OCI-LY1 (cell line): Measurements from ENCODE around the gene EXD2.
"Not testable (repeated sequence)": the region's sequence is repeated elsewhere in the genome, so short reads cannot be mapped to it uniquely, and the experiment has no call there.

Experiments used
- H2AFZ ChIP-seq: fragments of 200-600 bp; sonication (generic), shearing (Covaris generic); 2 replicates; pipeline ENCODE4 v1.6.0; 2014; ENCODE audit warnings: antibody characterized with exemption, mild to moderate bottlenecking, low read length
- H3F3A ChIP-seq: fragments of 200-600 bp; sonication (generic), shearing (Covaris generic); 2 replicates; pipeline ENCODE4 v1.6.0; 2014; ENCODE audit warnings: mild to moderate bottlenecking, antibody characterized with exemption, low read length, moderate library complexity; ENCODE audit not compliant: insufficient read depth
- H3K27ac ChIP-seq: fragments of 200-600 bp; sonication (generic); 2 replicates; pipeline ENCODE4 v1.5.1; 2014; ENCODE audit warnings: low read length, mixed run types, mild to moderate bottlenecking, low read depth; ENCODE audit not compliant: poor library complexity, severe bottlenecking
- H3K27me3 ChIP-seq: fragments of 200-600 bp; sonication (generic); 2 replicates; pipeline ENCODE4 v1.6.0; 2014; ENCODE audit warnings: antibody characterized with exemption, mild to moderate bottlenecking, low read length, moderate library complexity; ENCODE audit not compliant: insufficient read depth
- H3K36me3 ChIP-seq: fragments of 200-600 bp; sonication (generic); 2 replicates; pipeline ENCODE4 v1.6.1; 2014; ENCODE audit warnings: mild to moderate bottlenecking, antibody characterized with exemption, low read length, moderate library complexity, mixed read lengths; ENCODE audit not compliant: insufficient read depth
- H3K4me1 ChIP-seq: fragments of 200-600 bp; sonication (generic); 2 replicates; pipeline ENCODE4 v1.5.1; 2014; ENCODE audit warnings: mild to moderate bottlenecking, low read length, moderate library complexity; ENCODE audit not compliant: insufficient read depth, severe bottlenecking
- H3K4me2 ChIP-seq: fragments of 200-600 bp; sonication (generic), shearing (Covaris generic); 2 replicates; pipeline ENCODE4 v1.6.1; 2014; ENCODE audit warnings: low read length
- H3K4me3 ChIP-seq: fragments of 200-600 bp; sonication (generic); 2 replicates; pipeline ENCODE4 v1.5.1; 2014; ENCODE audit warnings: low read length, low read depth, mild to moderate bottlenecking, mixed read lengths; ENCODE audit not compliant: poor library complexity, severe bottlenecking
- H3K79me2 ChIP-seq: fragments of 200-600 bp; shearing (Covaris generic); 2 replicates; pipeline ENCODE4 v1.6.1; 2016; ENCODE audit warnings: mixed run types, low read length, mixed read lengths; ENCODE audit not compliant: insufficient read depth
- H3K9ac ChIP-seq: fragments of 200-600 bp; sonication (generic), shearing (Covaris generic); 2 replicates; pipeline ENCODE4 v1.6.1; 2014; ENCODE audit warnings: mild to moderate bottlenecking, low read length, mixed read lengths
- H3K9me2 ChIP-seq: fragments of 200-600 bp; sonication (generic), shearing (Covaris generic); 2 replicates; pipeline ENCODE4 v1.6.1; 2014; ENCODE audit warnings: low read depth, mild to moderate bottlenecking, low read length, mixed read lengths
- H3K9me3 ChIP-seq: fragments of 200-600 bp; shearing (Covaris generic); 2 replicates; pipeline ENCODE4 v1.6.1; 2014; ENCODE audit warnings: low read length, mixed read lengths
- H4K20me1 ChIP-seq: fragments of 200-600 bp; sonication (generic), shearing (Covaris generic); 2 replicates; pipeline ENCODE4 v1.6.0; 2016; ENCODE audit warnings: mild to moderate bottlenecking, low read length; ENCODE audit not compliant: insufficient read depth
- EZH2 ChIP-seq: fragments of 200-600 bp; sonication (generic), shearing (Covaris generic); IDR thresholded peaks from 2 replicates; pipeline ENCODE4 v1.8.0; 2017; ENCODE audit warnings: borderline replicate concordance, mixed run types, mild to moderate bottlenecking, antibody characterized with exemption, low read length, moderate library complexity, mixed read lengths
- TF ChIP-seq, protein P1 (sequence below): fragments of 200-600 bp; sonication (generic), shearing (Covaris generic); IDR thresholded peaks from 2 replicates; pipeline ENCODE4 v1.5.1; 2017; ENCODE audit warnings: mild to moderate bottlenecking, antibody characterized with exemption, low read length, moderate library complexity, mixed read lengths

Gene EXD2

DNA sequence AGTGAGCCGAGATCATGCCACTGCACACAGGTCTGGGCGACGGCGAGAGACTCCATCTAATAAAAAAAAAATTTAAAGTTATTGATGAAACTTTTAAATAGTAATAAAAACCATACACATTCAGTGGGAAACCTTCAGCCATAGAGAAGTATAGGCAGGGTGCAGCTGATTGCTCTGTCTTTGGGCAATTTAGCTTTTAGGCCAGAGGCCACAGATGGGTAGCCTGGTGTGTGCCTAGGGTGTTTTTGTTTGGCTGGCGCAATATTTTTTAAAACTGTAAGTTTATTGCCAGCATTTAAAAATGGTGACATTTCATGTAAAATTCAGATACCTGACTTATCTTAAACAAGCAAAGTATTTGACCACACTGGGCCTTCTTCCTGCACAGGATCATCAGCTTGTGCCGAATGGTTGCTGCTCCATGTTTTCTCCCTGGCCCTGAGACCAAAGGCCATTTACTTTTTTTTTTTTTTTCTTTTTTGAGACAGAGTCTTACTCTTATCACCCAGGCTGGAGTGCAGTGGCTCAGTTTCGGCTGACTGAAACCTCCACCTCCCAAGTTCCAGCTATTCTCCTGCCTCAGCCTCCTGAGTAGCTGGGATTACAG, 16.2 kb downstream of the EXD2 start:
- Histone ChIP-seq H4K20me1 (no peaks in the 10 kb centered on the region), H2AFZ (no peak overlapping the region), H3K9me2 (no peaks in the 10 kb centered on the region), H3K27ac (no peak overlapping the region), H3K4me3 (no peak overlapping the region), H3K79me2 (no peaks in the 10 kb centered on the region), H3K4me2 (no peak overlapping the region), H3K36me3 (no peaks in the 10 kb centered on the region), H3K4me1 (no peaks in the 10 kb centered on the region), H3K9ac (no peak overlapping the region), H3K27me3 (no peaks in the 10 kb centered on the region), H3K9me3 (no peaks in the 10 kb centered on the region), H3F3A (no peaks in the 10 kb centered on the region)
- TF ChIP-seq, protein P1, sequence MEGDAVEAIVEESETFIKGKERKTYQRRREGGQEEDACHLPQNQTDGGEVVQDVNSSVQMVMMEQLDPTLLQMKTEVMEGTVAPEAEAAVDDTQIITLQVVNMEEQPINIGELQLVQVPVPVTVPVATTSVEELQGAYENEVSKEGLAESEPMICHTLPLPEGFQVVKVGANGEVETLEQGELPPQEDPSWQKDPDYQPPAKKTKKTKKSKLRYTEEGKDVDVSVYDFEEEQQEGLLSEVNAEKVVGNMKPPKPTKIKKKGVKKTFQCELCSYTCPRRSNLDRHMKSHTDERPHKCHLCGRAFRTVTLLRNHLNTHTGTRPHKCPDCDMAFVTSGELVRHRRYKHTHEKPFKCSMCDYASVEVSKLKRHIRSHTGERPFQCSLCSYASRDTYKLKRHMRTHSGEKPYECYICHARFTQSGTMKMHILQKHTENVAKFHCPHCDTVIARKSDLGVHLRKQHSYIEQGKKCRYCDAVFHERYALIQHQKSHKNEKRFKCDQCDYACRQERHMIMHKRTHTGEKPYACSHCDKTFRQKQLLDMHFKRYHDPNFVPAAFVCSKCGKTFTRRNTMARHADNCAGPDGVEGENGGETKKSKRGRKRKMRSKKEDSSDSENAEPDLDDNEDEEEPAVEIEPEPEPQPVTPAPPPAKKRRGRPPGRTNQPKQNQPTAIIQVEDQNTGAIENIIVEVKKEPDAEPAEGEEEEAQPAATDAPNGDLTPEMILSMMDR = no peak
- no peak for TF ChIP-seq EZH2

DNA sequence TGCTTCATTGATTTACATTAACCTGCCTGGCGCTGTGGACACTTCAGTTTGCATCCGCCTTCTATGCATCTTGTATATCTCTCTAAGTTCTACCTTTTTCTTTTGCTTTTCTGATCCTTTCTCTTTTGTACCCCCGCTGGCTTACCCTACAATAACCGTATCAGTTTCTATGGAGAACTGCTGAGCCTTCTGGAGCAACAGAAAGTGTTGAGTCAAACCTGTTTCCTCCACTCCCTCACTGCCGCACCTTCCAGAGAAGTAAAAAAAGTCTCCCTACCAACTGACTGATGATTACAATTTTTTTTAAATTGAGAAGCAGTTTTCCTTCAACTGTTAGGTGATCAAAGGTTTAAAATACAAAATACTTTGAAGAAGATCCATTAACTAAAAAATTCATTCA, 17.4 kb downstream of the EXD2 start:
- H3K4me3 ChIP-seq = no peak overlapping the region
- no peaks in the 10 kb centered on the region for H3K4me1 ChIP-seq
- no peaks in the 10 kb centered on the region for H4K20me1 ChIP-seq
- no peak overlapping the region for H3K9ac ChIP-seq
- no peaks in the 10 kb centered on the region for H3K79me2 ChIP-seq
- no peak overlapping the region for H2AFZ ChIP-seq
- H3K27me3 ChIP-seq = no peaks in the 10 kb centered on the region
- no peaks in the 10 kb centered on the region for H3K9me3 ChIP-seq
- no peak overlapping the region for H3K27ac ChIP-seq
- no peaks in the 10 kb centered on the region for H3K36me3 ChIP-seq
- TF ChIP-seq, protein P1 = no peak
- TF ChIP-seq EZH2 = no peak
- no peak overlapping the region for H3K4me2 ChIP-seq
- H3K9me2 ChIP-seq = no peaks in the 10 kb centered on the region
- H3F3A ChIP-seq = no peaks in the 10 kb centered on the region

DNA sequence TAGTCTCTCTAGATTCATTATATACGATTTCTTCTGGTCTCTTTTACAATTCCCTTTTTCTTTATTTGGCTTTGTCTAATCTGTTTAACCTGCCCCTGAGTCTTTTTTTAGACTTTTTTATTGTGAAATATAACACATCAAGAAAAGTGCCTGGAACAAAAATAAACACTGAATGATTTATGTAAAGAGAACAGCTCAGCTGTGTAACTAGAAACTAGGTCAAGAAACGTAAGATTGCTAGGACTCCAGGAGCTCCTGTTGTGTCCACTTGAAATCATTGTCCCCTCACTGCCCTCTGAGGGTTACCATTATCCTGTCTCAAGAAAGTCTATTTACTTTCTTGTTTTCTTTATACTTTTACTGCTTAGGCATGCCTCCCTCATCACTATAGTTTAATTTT, 23.1 kb downstream of the EXD2 start:
- Histone ChIP-seq H3K9ac (no peak overlapping the region), H3K27me3 (no peaks in the 10 kb centered on the region), H3K36me3 (no peaks in the 10 kb centered on the region), H3K4me2 (no peak overlapping the region), H2AFZ (no peak overlapping the region), H4K20me1 (no peaks in the 10 kb centered on the region), H3K79me2 (no peaks in the 10 kb centered on the region), H3K27ac (no peak overlapping the region), H3K4me1 (no peaks in the 10 kb centered on the region), H3K4me3 (no peak overlapping the region), H3F3A (no peaks in the 10 kb centered on the region), H3K9me3 (no peaks in the 10 kb centered on the region), H3K9me2 (no peaks in the 10 kb centered on the region)
- no peak for TF ChIP-seq EZH2
- TF ChIP-seq, protein P1 = no peak

DNA sequence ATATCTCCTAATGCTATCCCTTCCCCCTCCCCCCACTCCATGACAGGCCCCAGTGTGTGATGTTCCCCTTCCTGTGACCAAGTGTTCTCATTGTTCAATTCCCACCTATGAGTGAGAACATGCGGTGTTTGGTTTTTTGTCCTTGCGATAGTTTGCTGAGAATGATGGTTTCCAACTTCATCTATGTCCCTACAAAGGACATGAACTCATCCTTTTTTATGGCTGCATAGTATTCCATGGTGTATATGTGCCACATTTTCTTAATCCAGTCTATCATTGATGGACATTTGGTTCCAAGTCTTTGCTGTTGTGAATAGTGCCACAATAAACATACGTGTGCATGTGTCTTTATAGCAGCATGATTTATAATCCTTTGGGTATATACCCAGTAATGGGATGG, 26.4 kb downstream of the EXD2 start:
- not testable (repeated sequence) for H3K9me2 ChIP-seq, H3K36me3 ChIP-seq, H3K9me3 ChIP-seq, H2AFZ ChIP-seq, H3F3A ChIP-seq, H3K9ac ChIP-seq, H4K20me1 ChIP-seq, H3K4me3 ChIP-seq, H3K79me2 ChIP-seq, H3K27me3 ChIP-seq, H3K27ac ChIP-seq, H3K4me2 ChIP-seq, H3K4me1 ChIP-seq
